ENCODE data around the gene ARL2BP.

The ARL2BP gene

DNA sequence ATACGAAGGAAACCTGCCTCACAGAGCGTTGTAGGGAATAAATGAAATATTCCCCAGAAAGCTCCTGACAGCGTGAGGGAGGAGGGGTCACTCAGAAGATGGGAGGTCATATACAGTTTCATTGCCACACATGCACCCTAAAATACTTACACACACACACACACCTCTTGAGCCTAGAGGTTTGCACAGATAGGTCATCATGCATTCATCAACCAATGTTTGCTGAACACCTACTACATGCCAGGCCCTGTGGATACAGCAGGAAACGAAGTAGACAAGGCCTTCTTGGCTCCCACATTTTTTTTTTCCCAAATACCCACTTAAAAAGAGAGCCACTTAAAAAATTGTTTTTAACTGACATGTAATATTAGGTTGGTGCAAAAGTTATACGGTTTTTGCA, 40.3 kb downstream of the ARL2BP start:
- no peak for TF ChIP-seq ZC3H10 (CRISPR knock-in tag; IDR thresholded peaks at IDR 0.05)
- no peak for TF ChIP-seq ZNF70 (CRISPR knock-in tag; IDR thresholded peaks at IDR 0.05)
- no peak for TF ChIP-seq GLIS3 (CRISPR knock-in tag; IDR thresholded peaks at IDR 0.05)
- no peak for TF ChIP-seq ARNTL (CRISPR knock-in tag; IDR thresholded peaks at IDR 0.05; ENCODE audit: borderline replicate concordance, low read depth)
- TF ChIP-seq, protein P1, sequence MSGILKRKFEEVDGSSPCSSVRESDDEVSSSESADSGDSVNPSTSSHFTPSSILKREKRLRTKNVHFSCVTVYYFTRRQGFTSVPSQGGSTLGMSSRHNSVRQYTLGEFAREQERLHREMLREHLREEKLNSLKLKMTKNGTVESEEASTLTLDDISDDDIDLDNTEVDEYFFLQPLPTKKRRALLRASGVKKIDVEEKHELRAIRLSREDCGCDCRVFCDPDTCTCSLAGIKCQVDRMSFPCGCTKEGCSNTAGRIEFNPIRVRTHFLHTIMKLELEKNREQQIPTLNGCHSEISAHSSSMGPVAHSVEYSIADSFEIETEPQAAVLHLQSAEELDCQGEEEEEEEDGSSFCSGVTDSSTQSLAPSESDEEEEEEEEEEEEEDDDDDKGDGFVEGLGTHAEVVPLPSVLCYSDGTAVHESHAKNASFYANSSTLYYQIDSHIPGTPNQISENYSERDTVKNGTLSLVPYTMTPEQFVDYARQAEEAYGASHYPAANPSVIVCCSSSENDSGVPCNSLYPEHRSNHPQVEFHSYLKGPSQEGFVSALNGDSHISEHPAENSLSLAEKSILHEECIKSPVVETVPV (CRISPR knock-in tag; IDR thresholded peaks at IDR 0.05): no peak
- no peak for TF ChIP-seq ZFP3 (CRISPR knock-in tag; IDR thresholded peaks at IDR 0.05)
- no peak for TF ChIP-seq ZNF565 (CRISPR knock-in tag; conservative IDR thresholded peaks at IDR 0.05; ENCODE audit: low read depth)
- TF ChIP-seq OSR1 (CRISPR knock-in tag; IDR thresholded peaks at IDR 0.05): no peak
- no peak for TF ChIP-seq TOX (CRISPR knock-in tag; IDR thresholded peaks at IDR 0.05; ENCODE audit: borderline replicate concordance)
- TF ChIP-seq ZNF8 (CRISPR knock-in tag; IDR thresholded peaks at IDR 0.05): no peak
- TF ChIP-seq, protein P2, sequence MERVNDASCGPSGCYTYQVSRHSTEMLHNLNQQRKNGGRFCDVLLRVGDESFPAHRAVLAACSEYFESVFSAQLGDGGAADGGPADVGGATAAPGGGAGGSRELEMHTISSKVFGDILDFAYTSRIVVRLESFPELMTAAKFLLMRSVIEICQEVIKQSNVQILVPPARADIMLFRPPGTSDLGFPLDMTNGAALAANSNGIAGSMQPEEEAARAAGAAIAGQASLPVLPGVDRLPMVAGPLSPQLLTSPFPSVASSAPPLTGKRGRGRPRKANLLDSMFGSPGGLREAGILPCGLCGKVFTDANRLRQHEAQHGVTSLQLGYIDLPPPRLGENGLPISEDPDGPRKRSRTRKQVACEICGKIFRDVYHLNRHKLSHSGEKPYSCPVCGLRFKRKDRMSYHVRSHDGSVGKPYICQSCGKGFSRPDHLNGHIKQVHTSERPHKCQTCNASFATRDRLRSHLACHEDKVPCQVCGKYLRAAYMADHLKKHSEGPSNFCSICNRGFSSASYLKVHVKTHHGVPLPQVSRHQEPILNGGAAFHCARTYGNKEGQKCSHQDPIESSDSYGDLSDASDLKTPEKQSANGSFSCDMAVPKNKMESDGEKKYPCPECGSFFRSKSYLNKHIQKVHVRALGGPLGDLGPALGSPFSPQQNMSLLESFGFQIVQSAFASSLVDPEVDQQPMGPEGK (CRISPR knock-in tag; IDR thresholded peaks at IDR 0.05; ENCODE audit: borderline replicate concordance): no peak
- TF ChIP-seq SNAI2 (CRISPR knock-in tag; IDR thresholded peaks at IDR 0.05): no peak
- TF ChIP-seq, protein P3, sequence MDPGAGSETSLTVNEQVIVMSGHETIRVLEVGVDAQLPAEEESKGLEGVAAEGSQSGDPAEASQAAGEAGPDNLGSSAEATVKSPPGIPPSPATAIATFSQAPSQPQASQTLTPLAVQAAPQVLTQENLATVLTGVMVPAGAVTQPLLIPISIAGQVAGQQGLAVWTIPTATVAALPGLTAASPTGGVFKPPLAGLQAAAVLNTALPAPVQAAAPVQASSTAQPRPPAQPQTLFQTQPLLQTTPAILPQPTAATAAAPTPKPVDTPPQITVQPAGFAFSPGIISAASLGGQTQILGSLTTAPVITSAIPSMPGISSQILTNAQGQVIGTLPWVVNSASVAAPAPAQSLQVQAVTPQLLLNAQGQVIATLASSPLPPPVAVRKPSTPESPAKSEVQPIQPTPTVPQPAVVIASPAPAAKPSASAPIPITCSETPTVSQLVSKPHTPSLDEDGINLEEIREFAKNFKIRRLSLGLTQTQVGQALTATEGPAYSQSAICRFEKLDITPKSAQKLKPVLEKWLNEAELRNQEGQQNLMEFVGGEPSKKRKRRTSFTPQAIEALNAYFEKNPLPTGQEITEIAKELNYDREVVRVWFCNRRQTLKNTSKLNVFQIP (CRISPR knock-in tag; IDR thresholded peaks at IDR 0.05; ENCODE audit: borderline replicate concordance, low read depth): no peak
- no peak for TF ChIP-seq RARB (CRISPR knock-in tag; IDR thresholded peaks at IDR 0.05)
- TF ChIP-seq, protein P4, sequence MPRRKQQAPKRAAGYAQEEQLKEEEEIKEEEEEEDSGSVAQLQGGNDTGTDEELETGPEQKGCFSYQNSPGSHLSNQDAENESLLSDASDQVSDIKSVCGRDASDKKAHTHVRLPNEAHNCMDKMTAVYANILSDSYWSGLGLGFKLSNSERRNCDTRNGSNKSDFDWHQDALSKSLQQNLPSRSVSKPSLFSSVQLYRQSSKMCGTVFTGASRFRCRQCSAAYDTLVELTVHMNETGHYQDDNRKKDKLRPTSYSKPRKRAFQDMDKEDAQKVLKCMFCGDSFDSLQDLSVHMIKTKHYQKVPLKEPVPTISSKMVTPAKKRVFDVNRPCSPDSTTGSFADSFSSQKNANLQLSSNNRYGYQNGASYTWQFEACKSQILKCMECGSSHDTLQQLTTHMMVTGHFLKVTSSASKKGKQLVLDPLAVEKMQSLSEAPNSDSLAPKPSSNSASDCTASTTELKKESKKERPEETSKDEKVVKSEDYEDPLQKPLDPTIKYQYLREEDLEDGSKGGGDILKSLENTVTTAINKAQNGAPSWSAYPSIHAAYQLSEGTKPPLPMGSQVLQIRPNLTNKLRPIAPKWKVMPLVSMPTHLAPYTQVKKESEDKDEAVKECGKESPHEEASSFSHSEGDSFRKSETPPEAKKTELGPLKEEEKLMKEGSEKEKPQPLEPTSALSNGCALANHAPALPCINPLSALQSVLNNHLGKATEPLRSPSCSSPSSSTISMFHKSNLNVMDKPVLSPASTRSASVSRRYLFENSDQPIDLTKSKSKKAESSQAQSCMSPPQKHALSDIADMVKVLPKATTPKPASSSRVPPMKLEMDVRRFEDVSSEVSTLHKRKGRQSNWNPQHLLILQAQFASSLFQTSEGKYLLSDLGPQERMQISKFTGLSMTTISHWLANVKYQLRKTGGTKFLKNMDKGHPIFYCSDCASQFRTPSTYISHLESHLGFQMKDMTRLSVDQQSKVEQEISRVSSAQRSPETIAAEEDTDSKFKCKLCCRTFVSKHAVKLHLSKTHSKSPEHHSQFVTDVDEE (CRISPR knock-in tag; IDR thresholded peaks at IDR 0.05): no peak
- no peak for TF ChIP-seq TCF4 (CRISPR knock-in tag; IDR thresholded peaks at IDR 0.05; ENCODE audit: borderline replicate concordance)
- no peak for TF ChIP-seq CSDC2 (CRISPR knock-in tag; IDR thresholded peaks at IDR 0.05)
- TF ChIP-seq ISL1 (CRISPR knock-in tag; IDR thresholded peaks at IDR 0.05): no peak
- TF ChIP-seq BACH2 (CRISPR knock-in tag; IDR thresholded peaks at IDR 0.05; ENCODE audit: borderline replicate concordance): no peak
- ATAC-seq: no peak

DNA sequence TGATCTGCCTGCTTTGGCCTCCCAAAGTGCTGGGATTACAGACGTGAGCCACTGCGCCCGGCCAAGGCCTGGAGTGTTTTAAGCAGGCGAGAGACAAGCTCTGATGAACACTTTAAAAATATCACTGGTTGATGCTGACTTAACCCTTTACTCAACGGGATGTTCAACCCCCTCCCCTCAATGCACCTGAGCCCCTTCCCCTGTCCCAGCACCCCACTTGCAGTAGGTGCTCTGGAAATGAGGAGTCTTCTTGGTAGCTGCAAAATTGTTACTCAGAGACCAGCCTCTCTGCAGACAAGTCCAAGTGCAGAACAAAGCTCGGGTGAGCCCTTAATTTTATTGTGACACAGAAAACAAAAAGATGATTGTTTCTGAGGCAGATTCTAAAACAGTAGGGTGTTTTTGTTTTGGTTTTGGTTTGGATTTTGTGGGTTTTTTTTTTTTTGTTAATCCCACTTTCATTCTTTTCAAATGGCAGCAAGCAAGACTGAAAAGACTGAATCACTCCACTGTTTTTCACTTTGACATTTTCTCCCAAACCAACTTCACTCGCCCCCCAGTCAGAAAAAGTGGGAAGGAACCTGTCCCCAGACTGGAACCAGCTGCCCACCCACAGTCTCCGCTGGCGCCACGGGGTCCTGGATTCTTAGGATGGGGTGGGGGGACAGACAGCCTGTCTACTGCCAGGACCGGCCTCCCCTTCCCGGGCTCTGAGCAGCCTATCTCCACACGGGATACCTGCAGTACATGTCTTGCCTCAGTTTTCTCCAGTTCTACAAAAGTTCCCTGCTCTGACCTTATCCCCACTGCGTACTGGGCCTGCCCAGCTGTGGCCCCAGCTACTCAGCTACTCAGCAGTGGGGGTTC, 44.6 kb downstream of the ARL2BP start:
- TF ChIP-seq ARNTL (CRISPR knock-in tag; IDR thresholded peaks at IDR 0.05; ENCODE audit: borderline replicate concordance, low read depth) (no peak), GLIS3 (CRISPR knock-in tag; IDR thresholded peaks at IDR 0.05) (no peak), PPARA (CRISPR knock-in tag; IDR thresholded peaks at IDR 0.05; ENCODE audit: borderline replicate concordance) (no peak), ZNF8 (CRISPR knock-in tag; IDR thresholded peaks at IDR 0.05) (no peak), TOX (CRISPR knock-in tag; IDR thresholded peaks at IDR 0.05; ENCODE audit: borderline replicate concordance) (no peak)

DNA sequence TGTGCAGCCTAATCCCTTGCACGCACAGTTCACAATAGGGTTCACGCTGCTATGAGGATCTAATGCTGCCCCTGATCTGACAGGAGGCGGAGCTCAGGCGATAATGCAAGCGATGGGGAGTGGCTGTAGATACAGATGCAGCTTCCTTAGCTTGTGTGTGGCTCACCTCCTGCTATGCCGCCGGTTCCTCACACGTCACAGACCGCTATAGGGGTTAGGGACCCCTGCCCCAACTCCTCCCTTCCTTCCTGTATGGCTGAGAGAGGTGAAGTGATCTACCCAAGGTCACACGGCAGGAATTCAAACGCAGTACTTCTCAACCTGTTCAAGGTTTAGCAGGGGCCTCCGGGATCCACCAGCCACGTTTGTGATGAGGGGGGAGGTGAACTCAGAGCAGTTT, 52.8 kb downstream of the ARL2BP start:
- no peak for TF ChIP-seq OSR1 (CRISPR knock-in tag; IDR thresholded peaks at IDR 0.05)
- ATAC-seq: no peak

More for the DNA sequence above, 44.6 kb downstream of the ARL2BP start:
- ATAC-seq: no peak; the same call in 2 of the 3 replicates

Measured in SK-N-SH treated with all-trans-retinoic acid at 6 μM for 48 hours (cell line).